MCF 10A (cell line): ENCODE measurements around the gene GAN. TPM values are rescaled to one million over a fixed set of nuclear protein-coding genes. Genes with fewer than 3 reads are reported as not detected.

Experiments used
- BruUV-seq: library from RNA; stranded (reverse); fragments of 400-500 nt; replicated peaks from 2 replicates; lab custom pipeline; 2021; lab: Mats Ljungman, UMichigan
- CTCF ChIA-PET: fragments of 300-600 bp; sonication (Branson Sonifier 250); formaldehyde crosslinking; extraction: SDS; loops from one replicate; lab custom pipeline; 2021; ENCODE audit warnings: antibody characterized with exemption, inconsistent platforms; lab: Yijun Ruan, JAX
- POLR2A ChIA-PET: fragments of 300-600, 350-650 bp; sonication (Branson Sonifier 250); formaldehyde crosslinking; extraction: SDS; loops from one replicate; lab custom pipeline; 2020; ENCODE audit warnings: antibody characterized with exemption, inconsistent platforms; lab: Yijun Ruan, JAX
- DNase-seq: peaks from one replicate; pipeline ENCODE4 v3.0.0-alpha.2; 2018; ENCODE audit not compliant: unreplicated experiment
- H3K27ac Mint-ChIP-seq: one replicate; pipeline ENCODE4 v1.8.0; 2022; ENCODE audit warnings: mild to moderate bottlenecking, low read depth, mixed read lengths; ENCODE audit not compliant: unreplicated experiment
- H3K27me3 Mint-ChIP-seq: one replicate; pipeline ENCODE4 v1.8.0; 2022; ENCODE audit warnings: mixed read lengths; ENCODE audit not compliant: insufficient read depth, unreplicated experiment
- H3K36me3 Mint-ChIP-seq: one replicate; pipeline ENCODE4 v1.8.0; 2022; ENCODE audit warnings: mild to moderate bottlenecking, moderate library complexity, mixed read lengths; ENCODE audit not compliant: insufficient read depth, unreplicated experiment
- H3K4me1 Mint-ChIP-seq: one replicate; pipeline ENCODE4 v1.8.0; 2022; ENCODE audit warnings: mixed read lengths; ENCODE audit not compliant: insufficient read depth, unreplicated experiment
- H3K4me3 Mint-ChIP-seq: one replicate; pipeline ENCODE4 v1.8.0; 2022; ENCODE audit warnings: mild to moderate bottlenecking, moderate library complexity, mixed read lengths; ENCODE audit not compliant: unreplicated experiment
- H3K9me3 Mint-ChIP-seq: one replicate; pipeline ENCODE4 v1.8.0; 2022; ENCODE audit warnings: mixed read lengths; ENCODE audit not compliant: unreplicated experiment
- intact Hi-C: fragments of 100-400 bp; cut with micrococcal nuclease; formaldehyde crosslinking; loops from 2 replicates; pipeline ENCODE4 v1.14.1; 2022
- total RNA-seq: library from RNA; stranded (reverse); gene quantifications from 2 replicates; pipeline ENCODE4 v1.2.3, GENCODE V29; 2022
- TF ChIP-seq, protein P1 (sequence below): fragments of 200-600 bp; IDR thresholded peaks from one replicate; pipeline ENCODE4 v1.8.0; 2022; ENCODE audit warnings: antibody characterized with exemption, mild to moderate bottlenecking; ENCODE audit not compliant: unreplicated experiment

GAN gene
- total RNA-seq, 1 experiment from 2014 or later, result 12.4 TPM

DNA sequence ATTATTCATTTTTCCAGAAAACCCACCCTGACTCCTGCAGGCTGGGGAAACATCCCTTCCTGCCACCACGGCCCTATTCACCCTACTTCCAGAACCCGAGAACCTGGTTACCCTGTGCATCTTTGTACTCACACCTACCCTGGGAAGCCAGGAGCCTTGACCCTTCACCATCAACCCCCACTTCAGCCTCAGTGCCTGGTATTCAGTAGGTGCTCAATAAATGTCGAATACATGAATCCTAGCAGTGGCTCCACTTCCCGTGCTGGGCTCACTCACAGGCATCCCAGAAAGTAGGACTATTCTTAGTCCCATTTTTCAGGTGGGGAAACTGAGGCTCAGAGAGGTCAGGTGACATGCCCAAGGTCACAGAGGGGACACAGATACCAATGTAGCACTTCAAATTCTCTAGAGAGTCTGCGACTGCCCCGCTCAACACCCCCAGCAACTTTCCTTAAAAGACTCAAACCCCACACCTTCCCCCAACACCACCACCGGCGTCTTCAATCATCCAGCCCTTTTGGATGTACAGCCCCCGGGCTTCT is 93.7 kb downstream of the GAN start:
- intact Hi-C loops, result loop anchor here (5.0 to 10.0 kb wide), 3 partner anchors 116 to 329 kb away; no protein-coding TSS in a partner anchor

DNA sequence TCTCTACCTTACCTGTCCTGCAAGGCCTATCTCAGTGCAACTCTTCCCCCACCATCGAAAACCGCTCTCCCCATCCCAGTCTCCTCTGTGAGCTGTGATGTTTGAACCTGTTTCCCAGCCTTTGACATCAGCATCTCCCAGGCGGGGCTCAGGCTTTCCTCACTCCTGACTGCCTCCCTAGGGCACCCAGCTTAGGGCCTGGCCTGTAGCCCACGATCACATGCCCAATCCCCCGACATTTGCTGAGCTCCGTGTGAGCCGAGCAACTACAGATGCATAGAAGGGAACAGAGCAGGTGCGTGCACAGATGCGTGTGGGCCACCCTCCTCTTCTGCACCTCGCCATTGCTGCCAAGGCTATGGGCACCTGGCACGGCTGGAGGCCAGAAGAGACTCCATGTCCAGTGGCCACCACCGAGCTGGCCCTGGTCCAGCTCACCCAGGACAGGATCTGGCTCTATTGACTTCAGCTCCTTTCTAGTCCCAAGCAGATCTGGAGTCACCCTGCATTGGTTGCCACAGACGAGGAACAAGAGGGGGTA is 94.3 kb downstream of the GAN start:
- ChIA-PET POLR2A (interaction anchor here (0.9 to 1.1 kb wide), 2 partner anchors 38 to 327 kb away, joined by 3 to 4 read pairs; no protein-coding TSS in a partner anchor), CTCF (no interaction called here)
- no TSS peak for BruUV-seq
- TF ChIP-seq, protein P1, sequence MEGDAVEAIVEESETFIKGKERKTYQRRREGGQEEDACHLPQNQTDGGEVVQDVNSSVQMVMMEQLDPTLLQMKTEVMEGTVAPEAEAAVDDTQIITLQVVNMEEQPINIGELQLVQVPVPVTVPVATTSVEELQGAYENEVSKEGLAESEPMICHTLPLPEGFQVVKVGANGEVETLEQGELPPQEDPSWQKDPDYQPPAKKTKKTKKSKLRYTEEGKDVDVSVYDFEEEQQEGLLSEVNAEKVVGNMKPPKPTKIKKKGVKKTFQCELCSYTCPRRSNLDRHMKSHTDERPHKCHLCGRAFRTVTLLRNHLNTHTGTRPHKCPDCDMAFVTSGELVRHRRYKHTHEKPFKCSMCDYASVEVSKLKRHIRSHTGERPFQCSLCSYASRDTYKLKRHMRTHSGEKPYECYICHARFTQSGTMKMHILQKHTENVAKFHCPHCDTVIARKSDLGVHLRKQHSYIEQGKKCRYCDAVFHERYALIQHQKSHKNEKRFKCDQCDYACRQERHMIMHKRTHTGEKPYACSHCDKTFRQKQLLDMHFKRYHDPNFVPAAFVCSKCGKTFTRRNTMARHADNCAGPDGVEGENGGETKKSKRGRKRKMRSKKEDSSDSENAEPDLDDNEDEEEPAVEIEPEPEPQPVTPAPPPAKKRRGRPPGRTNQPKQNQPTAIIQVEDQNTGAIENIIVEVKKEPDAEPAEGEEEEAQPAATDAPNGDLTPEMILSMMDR, result no peak
- Mint-ChIP-seq H3K9me3 (no peaks in the 10 kb centered on the region), H3K36me3 (no peaks in the 10 kb centered on the region), H3K27me3 (no peaks in the 10 kb centered on the region), H3K27ac (no peak overlapping the region), H3K4me1 (peaks cover 24% of the 10 kb centered on the region), H3K4me3 (no peak overlapping the region)
- intact Hi-C loops, result loop anchor here (5.0 to 10.0 kb wide), 3 partner anchors 116 to 328 kb away; no protein-coding TSS in a partner anchor
- DNase-seq, result no peak

More for the DNA sequence above, 93.7 kb downstream of the GAN start:
- POLR2A ChIA-PET, result interaction anchor here (0.9 kb wide), 1 partner anchor 39 kb away, joined by 4 read pairs; no protein-coding TSS in a partner anchor
- CTCF ChIA-PET, result no interaction called here
- Mint-ChIP-seq H3K9me3 (no peaks in the 10 kb centered on the region), H3K4me1 (peaks cover 24% of the 10 kb centered on the region), H3K36me3 (no peaks in the 10 kb centered on the region), H3K27me3 (no peaks in the 10 kb centered on the region), H3K27ac (no peak overlapping the region), H3K4me3 (no peak overlapping the region)
- no peak for DNase-seq
- TF ChIP-seq, protein P1, result no peak
- BruUV-seq, result no TSS peak

DNA sequence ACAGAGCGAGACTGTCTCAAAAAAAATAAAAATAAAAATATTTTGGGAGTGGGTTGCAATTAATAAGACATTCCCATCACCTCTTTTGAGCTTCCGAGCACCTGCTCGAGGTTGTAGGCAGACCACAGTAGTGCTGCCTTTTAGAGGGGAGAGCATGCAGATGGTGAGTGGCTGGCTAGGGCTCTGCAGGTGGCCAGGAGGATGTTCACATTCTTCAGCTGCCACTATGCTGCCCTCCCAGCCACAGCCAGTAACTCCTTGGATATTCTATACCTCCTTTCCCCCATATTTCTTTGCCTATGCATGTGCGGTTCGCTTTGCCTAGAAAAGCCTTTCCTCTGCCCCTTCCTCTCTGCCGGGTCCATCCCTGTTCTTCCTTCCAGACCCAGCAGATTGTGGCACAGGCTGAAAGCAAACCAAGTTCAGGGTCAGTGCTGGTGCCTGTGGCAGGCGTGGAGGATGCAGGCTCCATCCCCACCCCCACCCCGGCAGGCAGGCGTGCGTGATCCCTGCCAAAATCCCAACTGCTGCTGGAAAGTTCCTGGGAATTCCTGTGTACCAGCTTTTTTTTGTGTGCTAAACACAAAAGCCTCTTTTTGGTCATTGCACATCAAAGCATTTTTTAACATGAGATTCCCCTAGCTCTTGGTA is 96.0 kb downstream of the GAN start:
- intact Hi-C loops, result no loop called here
- TF ChIP-seq, protein P1, result no peak
- H3K4me3 Mint-ChIP-seq, result no peak overlapping the region
- ChIA-PET CTCF (no interaction called here), POLR2A (no interaction called here)
- no peak for DNase-seq
- no peaks in the 10 kb centered on the region for H3K27me3 Mint-ChIP-seq
- H3K9me3 Mint-ChIP-seq, result no peaks in the 10 kb centered on the region
- no TSS peak for BruUV-seq
- H3K27ac Mint-ChIP-seq, result no peak overlapping the region
- no peaks in the 10 kb centered on the region for H3K36me3 Mint-ChIP-seq
- H3K4me1 Mint-ChIP-seq, result peaks cover 19% of the 10 kb centered on the region
